ENCODE data around the gene SOBP. TPM values are rescaled to one million over a fixed set of nuclear protein-coding genes. Genes with fewer than 3 reads are reported as not detected.

SOBP gene
- total and polyA plus RNA-seq, 7 experiments from 2014 or later: 0.08 to 0.15 TPM; not detected in 5

DNA sequence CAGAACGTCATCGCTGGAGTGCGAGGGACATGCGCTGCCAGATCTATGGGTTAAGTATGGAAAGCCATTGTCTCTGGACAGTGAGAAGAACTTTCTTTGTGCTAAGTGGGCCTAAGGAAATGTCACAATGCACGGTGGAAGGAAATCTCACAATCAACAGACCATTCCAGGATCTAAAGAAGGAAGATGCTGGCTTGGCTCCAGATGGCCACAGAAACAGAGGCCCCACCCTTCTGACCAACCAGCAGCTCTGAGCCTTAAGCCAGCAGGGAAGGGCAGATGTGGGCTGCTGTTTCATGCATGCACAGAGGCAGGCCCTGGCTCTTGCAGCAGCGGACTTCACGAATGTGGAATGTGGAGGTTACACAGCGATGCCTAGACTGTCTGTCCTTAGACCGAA lies 156.3 kb downstream of the SOBP start:
- Histone ChIP-seq H3K4me3 (ENCODE audit: low read length) (no peak overlapping the region), H3K4me1 (ENCODE audit: control insufficient read depth in 2 of 2, insufficient read depth in 2 of 2, low read length in 2 of 2) (no peaks in the 10 kb centered on the region), H3K36me3 (ENCODE audit: control insufficient read depth in 2 of 3, insufficient read depth in 3 of 3, low read length in 3 of 3) (no peaks in the 10 kb centered on the region), H3K27me3 (ENCODE audit: control insufficient read depth in 2 of 2, insufficient read depth in 2 of 2, low read length in 2 of 2) (no peaks in the 10 kb centered on the region), H3K27ac (ENCODE audit: low read depth, low read length) (no peak overlapping the region), H3K9me3 (ENCODE audit: control insufficient read depth in 2 of 3, low read length in 3 of 3) (no peaks in the 10 kb centered on the region)
- CTCF ChIA-PET: interaction anchor here (0.6 to 0.9 kb wide), 2 partner anchors 9 to 23 kb away, joined by 3 to 6 read pairs; no protein-coding TSS in a partner anchor
- Mint-ChIP-seq H3K27me3 (peaks cover 0 to 36% (median 4%) of the 10 kb centered on the region in 5 donors), H3K4me1 (peaks cover 0 to 2% (median 0%) of the 10 kb centered on the region in 7 donors), H3K4me3 (no peak overlapping the region), H3K36me3 (no peaks in the 10 kb centered on the region), H3K27ac (no peak overlapping the region), H3K9me3 (no peaks in the 10 kb centered on the region)
- POLR2A ChIA-PET: no interaction called here
- ATAC-seq (no peak), DNase-seq (no peak)
- intact Hi-C loops (cut with micrococcal nuclease): no loop called here

DNA sequence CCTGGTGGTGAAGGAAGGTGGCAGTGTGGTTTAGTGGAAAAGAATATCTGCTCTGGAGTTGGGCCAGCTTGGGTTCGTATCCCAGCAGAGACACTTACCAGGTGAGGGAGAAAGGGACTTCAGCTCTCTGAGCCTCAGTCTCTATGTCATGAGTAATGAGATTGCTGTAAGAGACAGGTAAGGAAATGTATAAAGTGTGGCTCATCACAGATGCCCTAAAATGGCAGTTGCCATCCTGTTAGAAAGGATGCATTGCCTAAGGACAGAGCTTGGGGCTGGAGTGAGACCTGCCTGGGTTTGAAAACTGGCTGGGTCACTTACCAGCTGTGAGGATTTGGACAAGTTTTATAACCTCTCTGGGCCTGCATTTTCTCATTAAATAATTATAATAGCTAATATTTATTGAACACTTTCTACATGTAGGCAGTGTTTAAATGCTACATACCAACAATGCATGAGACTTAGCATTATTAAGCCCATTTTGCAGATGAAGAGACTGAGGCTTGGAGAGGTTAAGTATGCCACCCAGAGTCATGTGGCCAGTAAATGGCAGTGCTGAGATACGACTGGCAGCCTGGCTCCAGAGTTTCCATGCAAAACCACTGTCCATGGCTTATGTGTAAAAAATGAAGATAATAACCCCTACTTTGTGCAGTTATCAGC lies 157.0 kb downstream of the SOBP start:
- ATAC-seq: no peak
- Histone ChIP-seq H3K36me3 (ENCODE audit: control insufficient read depth in 2 of 3, insufficient read depth in 3 of 3, low read length in 3 of 3) (no peaks in the 10 kb centered on the region), H3K27me3 (ENCODE audit: control insufficient read depth in 2 of 2, insufficient read depth in 2 of 2, low read length in 2 of 2) (no peaks in the 10 kb centered on the region), H3K4me3 (ENCODE audit: low read length) (no peak overlapping the region), H3K4me1 (ENCODE audit: control insufficient read depth in 2 of 2, insufficient read depth in 2 of 2, low read length in 2 of 2) (no peaks in the 10 kb centered on the region), H3K9me3 (ENCODE audit: control insufficient read depth in 2 of 3, low read length in 3 of 3) (no peaks in the 10 kb centered on the region), H3K27ac (ENCODE audit: low read depth, low read length) (no peak overlapping the region)
- H3K9me3 Mint-ChIP-seq: peaks cover 0 to 2% (median 0%) of the 10 kb centered on the region in 11 donors
- no peak for DNase-seq
- H3K36me3 Mint-ChIP-seq: peaks cover 0 to under 1% (median 0%) of the 10 kb centered on the region in 5 donors
- no peak overlapping the region for H3K27ac Mint-ChIP-seq
- intact Hi-C loops (cut with micrococcal nuclease): no loop called here
- POLR2A ChIA-PET: no interaction called here
- H3K4me3 Mint-ChIP-seq: no peak overlapping the region
- peaks cover 0 to 5% (median 0%) of the 10 kb centered on the region in 7 donors for H3K4me1 Mint-ChIP-seq
- peaks cover 0 to 30% (median 3%) of the 10 kb centered on the region in 5 donors for H3K27me3 Mint-ChIP-seq
- CTCF ChIA-PET: interaction anchor here (0.9 to 1.9 kb wide), 2 partner anchors 8 to 220 kb away, joined by 3 to 4 read pairs; no protein-coding TSS in a partner anchor

DNA sequence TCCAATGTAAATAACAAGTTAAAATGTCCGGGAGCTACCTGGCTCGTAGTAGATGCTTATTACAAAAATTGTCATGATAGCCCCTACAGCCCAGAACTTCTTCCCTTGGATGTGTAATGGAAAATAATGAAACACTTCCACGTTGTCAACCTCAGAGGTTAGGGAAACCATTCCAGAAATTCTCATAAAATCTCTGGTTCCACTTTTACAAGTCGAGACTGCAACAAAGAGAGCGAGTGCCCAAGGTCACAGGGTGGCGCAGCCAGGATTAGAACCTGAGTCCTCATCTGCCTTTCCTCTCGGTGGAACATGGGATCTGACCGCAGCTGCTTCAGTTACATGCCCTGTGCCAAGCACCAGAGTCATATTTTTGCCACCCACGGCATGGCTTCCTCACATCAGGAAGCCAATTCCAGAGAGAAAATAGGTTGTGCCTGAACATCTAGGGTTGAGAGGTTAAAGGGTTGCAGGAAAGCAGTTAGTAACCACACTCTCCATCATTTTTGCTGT lies 157.6 kb downstream of the SOBP start:
- CTCF ChIA-PET: interaction anchor here (1.9 kb wide), 1 partner anchor 219 kb away, joined by 4 read pairs; no protein-coding TSS in a partner anchor
- intact Hi-C loops (cut with micrococcal nuclease): no loop called here
- Histone ChIP-seq H3K4me3 (ENCODE audit: low read length) (no peak overlapping the region), H3K9me3 (ENCODE audit: control insufficient read depth in 2 of 3, low read length in 3 of 3) (no peaks in the 10 kb centered on the region), H3K27ac (ENCODE audit: low read depth, low read length) (no peak overlapping the region), H3K27me3 (ENCODE audit: control insufficient read depth in 2 of 2, insufficient read depth in 2 of 2, low read length in 2 of 2) (no peaks in the 10 kb centered on the region), H3K4me1 (ENCODE audit: control insufficient read depth in 2 of 2, insufficient read depth in 2 of 2, low read length in 2 of 2) (no peaks in the 10 kb centered on the region), H3K36me3 (ENCODE audit: control insufficient read depth in 2 of 3, insufficient read depth in 3 of 3, low read length in 3 of 3) (no peaks in the 10 kb centered on the region)
- no peak overlapping the region for H3K27ac Mint-ChIP-seq
- H3K36me3 Mint-ChIP-seq: peaks cover 0 to 4% (median 0%) of the 10 kb centered on the region in 5 donors
- peaks cover 0 to 5% (median 0%) of the 10 kb centered on the region in 7 donors for H3K4me1 Mint-ChIP-seq
- H3K4me3 Mint-ChIP-seq: no peak overlapping the region
- ATAC-seq (no peak), DNase-seq (no peak)
- H3K27me3 Mint-ChIP-seq: peaks cover 0 to 31% (median 0%) of the 10 kb centered on the region in 5 donors
- H3K9me3 Mint-ChIP-seq: peaks cover 0 to 8% (median 0%) of the 10 kb centered on the region in 11 donors
- POLR2A ChIA-PET: no interaction called here

DNA sequence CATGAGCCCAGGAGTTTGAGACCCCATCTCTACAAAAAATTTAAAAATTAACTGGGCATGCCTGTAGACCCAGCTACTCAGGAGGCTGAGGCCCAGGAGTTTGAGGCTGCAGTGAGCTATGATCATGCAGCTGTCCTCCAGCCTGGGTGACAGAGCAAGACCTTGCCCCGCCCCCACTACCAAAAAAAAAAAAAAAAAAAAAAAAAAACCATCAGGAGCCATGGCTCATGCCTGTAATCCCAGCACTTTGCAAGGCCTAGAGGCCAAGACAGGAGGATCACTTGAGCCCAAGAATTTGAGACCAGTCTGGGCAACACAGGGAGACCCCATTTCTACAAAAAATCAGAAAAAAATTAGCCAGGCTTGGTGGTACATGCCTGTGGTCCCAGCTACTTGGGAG lies 159.1 kb downstream of the SOBP start:
- Histone ChIP-seq H3K36me3 (ENCODE audit: control insufficient read depth in 2 of 3, insufficient read depth in 3 of 3, low read length in 3 of 3) (no peaks in the 10 kb centered on the region), H3K4me3 (ENCODE audit: low read length) (no peak overlapping the region), H3K27me3 (ENCODE audit: control insufficient read depth in 2 of 2, insufficient read depth in 2 of 2, low read length in 2 of 2) (no peaks in the 10 kb centered on the region), H3K9me3 (ENCODE audit: control insufficient read depth in 2 of 3, low read length in 3 of 3) (no peaks in the 10 kb centered on the region), H3K4me1 (ENCODE audit: control insufficient read depth in 2 of 2, insufficient read depth in 2 of 2, low read length in 2 of 2) (no peaks in the 10 kb centered on the region), H3K27ac (ENCODE audit: low read depth, low read length) (no peak overlapping the region)
- Mint-ChIP-seq H3K4me3 (no peak overlapping the region), H3K27ac (no peak overlapping the region), H3K36me3 (peaks cover 0 to 4% (median 0%) of the 10 kb centered on the region in 5 donors), H3K4me1 (peaks cover 0 to 5% (median 0%) of the 10 kb centered on the region in 7 donors), H3K9me3 (peaks cover 0 to 8% (median 0%) of the 10 kb centered on the region in 11 donors), H3K27me3 (peaks cover 0 to 27% (median 0%) of the 10 kb centered on the region in 5 donors)
- CTCF ChIA-PET: no interaction called here
- DNase-seq (no peak), ATAC-seq (no peak)
- POLR2A ChIA-PET: no interaction called here
- intact Hi-C loops (cut with micrococcal nuclease): no loop called here

DNA sequence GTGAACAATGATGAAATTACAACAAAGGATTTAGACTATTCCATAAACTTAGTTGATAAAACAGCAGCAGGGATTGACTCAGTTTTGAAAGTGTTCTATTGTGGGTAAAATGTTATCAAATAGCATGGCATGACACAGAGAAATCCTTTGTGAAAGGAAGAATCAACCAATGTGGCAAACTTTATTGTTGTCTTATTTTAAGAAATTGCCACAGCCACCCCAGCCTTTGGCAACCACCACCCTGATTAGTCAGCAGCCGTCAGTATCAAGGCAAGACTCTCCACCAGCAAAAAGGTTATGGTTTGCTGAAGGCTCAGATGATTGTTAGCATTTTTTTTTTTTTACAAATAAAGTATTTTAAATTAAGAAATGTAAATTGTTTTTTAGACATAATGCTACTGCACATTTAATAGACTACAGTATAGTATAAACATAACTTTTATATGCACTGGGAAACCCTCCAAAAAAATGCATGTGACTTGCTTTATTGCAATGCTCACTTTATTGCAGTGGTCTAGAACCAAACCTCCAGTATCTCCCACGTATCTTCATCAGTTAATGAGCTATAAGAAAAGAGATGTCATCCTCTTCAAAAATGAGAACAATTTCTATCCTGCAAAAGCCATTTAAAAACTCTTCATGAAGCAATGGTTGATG lies 162.7 kb downstream of the SOBP start:
- Mint-ChIP-seq H3K4me1 (peaks cover 12 to 24% (median 19%) of the 10 kb centered on the region in 7 donors), H3K9me3 (peaks cover 0 to 8% (median 0%) of the 10 kb centered on the region in 11 donors), H3K27me3 (peaks cover 0 to 16% (median 5%) of the 10 kb centered on the region in 5 donors), H3K4me3 (no peak overlapping the region), H3K36me3 (peaks cover 0 to 4% (median 0%) of the 10 kb centered on the region in 5 donors), H3K27ac (no peak overlapping the region)
- no peak overlapping the region for H3K27ac ChIP-seq (ENCODE audit: low read depth, low read length)
- H3K4me3 ChIP-seq (ENCODE audit: low read length): no peak overlapping the region
- ChIA-PET POLR2A (no interaction called here), CTCF (no interaction called here)
- no peaks in the 10 kb centered on the region for H3K9me3 ChIP-seq (ENCODE audit: control insufficient read depth in 2 of 3, low read length in 3 of 3)
- ATAC-seq (no peak), DNase-seq (no peak)
- intact Hi-C loops (cut with micrococcal nuclease): loop anchor here in 1 of 2 donors (10.0 kb wide), 1 partner anchor 158 kb away; the partner anchor contains the start of gene SOBP
- no peaks in the 10 kb centered on the region for H3K36me3 ChIP-seq (ENCODE audit: control insufficient read depth in 2 of 3, insufficient read depth in 3 of 3, low read length in 3 of 3)
- peaks cover 11 to 17% of the 10 kb centered on the region in 2 donors for H3K4me1 ChIP-seq (ENCODE audit: control insufficient read depth in 2 of 2, insufficient read depth in 2 of 2, low read length in 2 of 2)
- no peaks in the 10 kb centered on the region for H3K27me3 ChIP-seq (ENCODE audit: control insufficient read depth in 2 of 2, insufficient read depth in 2 of 2, low read length in 2 of 2)

DNA sequence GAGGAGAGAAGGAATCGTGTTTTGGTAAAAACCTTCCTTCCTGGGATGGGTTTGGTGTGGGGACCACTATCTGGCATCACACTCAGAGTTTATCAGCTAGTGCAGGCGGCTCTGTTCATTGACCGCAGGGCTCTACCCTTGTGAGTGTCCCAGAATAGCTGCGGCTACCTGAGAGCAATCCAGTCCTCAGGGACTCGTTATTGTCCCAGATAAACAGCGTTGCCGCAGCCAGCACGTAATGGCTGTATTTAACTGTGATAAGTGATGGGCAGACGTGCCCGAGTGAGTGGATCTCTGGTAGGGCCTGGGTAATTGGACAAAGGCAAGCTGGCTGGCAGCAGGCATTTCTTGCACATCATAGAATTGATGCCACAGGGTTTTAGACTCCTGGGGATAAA lies 163.3 kb downstream of the SOBP start:
- no peak for DNase-seq
- peaks cover 0 to 4% (median 0%) of the 10 kb centered on the region in 5 donors for H3K36me3 Mint-ChIP-seq
- no peak overlapping the region for H3K27ac ChIP-seq (ENCODE audit: low read depth, low read length)
- H3K4me3 Mint-ChIP-seq: no peak overlapping the region
- no peaks in the 10 kb centered on the region for H3K36me3 ChIP-seq (ENCODE audit: control insufficient read depth in 2 of 3, insufficient read depth in 3 of 3, low read length in 3 of 3)
- ATAC-seq: no peak
- no peaks in the 10 kb centered on the region for H3K27me3 ChIP-seq (ENCODE audit: control insufficient read depth in 2 of 2, insufficient read depth in 2 of 2, low read length in 2 of 2)
- POLR2A ChIA-PET: no interaction called here
- peaks cover 0 to 16% (median 5%) of the 10 kb centered on the region in 5 donors for H3K27me3 Mint-ChIP-seq
- peaks cover 16 to 21% of the 10 kb centered on the region in 2 donors for H3K4me1 ChIP-seq (ENCODE audit: control insufficient read depth in 2 of 2, insufficient read depth in 2 of 2, low read length in 2 of 2)
- peaks cover 14 to 30% (median 24%) of the 10 kb centered on the region in 7 donors for H3K4me1 Mint-ChIP-seq
- peaks cover 0 to 8% (median 0%) of the 10 kb centered on the region in 11 donors for H3K9me3 Mint-ChIP-seq
- no peak overlapping the region for H3K27ac Mint-ChIP-seq
- CTCF ChIA-PET: no interaction called here
- intact Hi-C loops (cut with micrococcal nuclease): loop anchor here in 1 of 2 donors (10.0 kb wide), 1 partner anchor 158 kb away; the partner anchor contains the start of gene SOBP
- no peak overlapping the region for H3K4me3 ChIP-seq (ENCODE audit: low read length)
- H3K9me3 ChIP-seq (ENCODE audit: control insufficient read depth in 2 of 3, low read length in 3 of 3): no peaks in the 10 kb centered on the region
